ENCODE data around the gene CLPTM1. TPM values are rescaled to one million over a fixed set of nuclear protein-coding genes. Genes with fewer than 3 reads are reported as not detected.

The CLPTM1 gene
- total and polyA plus RNA-seq, 9 donors = 36.4 to 103 (median 81.6) TPM

- 85 to 94% (median 91%) methylated on average over 9 of the region's 9 CpGs for WGBS, 3 donors
- no peaks in the 10 kb centered on the region for H3K9me3 ChIP-seq
- no peak for DNase-seq
- no peak overlapping the region for H3K27ac ChIP-seq
- no peak overlapping the region for H3K4me3 ChIP-seq
- H3K27me3 ChIP-seq = no peaks in the 10 kb centered on the region
- intact Hi-C loops (cut with DNase I) = no loop called here
- TF ChIP-seq, protein P1, sequence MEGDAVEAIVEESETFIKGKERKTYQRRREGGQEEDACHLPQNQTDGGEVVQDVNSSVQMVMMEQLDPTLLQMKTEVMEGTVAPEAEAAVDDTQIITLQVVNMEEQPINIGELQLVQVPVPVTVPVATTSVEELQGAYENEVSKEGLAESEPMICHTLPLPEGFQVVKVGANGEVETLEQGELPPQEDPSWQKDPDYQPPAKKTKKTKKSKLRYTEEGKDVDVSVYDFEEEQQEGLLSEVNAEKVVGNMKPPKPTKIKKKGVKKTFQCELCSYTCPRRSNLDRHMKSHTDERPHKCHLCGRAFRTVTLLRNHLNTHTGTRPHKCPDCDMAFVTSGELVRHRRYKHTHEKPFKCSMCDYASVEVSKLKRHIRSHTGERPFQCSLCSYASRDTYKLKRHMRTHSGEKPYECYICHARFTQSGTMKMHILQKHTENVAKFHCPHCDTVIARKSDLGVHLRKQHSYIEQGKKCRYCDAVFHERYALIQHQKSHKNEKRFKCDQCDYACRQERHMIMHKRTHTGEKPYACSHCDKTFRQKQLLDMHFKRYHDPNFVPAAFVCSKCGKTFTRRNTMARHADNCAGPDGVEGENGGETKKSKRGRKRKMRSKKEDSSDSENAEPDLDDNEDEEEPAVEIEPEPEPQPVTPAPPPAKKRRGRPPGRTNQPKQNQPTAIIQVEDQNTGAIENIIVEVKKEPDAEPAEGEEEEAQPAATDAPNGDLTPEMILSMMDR (IDR thresholded peaks at IDR 0.05) = no peak
- TF ChIP-seq POLR2A (IDR thresholded peaks at IDR 0.05) (no peak), EP300 (IDR thresholded peaks at IDR 0.05) (no peak)
- H3K4me1 ChIP-seq (ENCODE audit: insufficient read depth) = no peaks in the 10 kb centered on the region
- no peaks in the 10 kb centered on the region for H3K36me3 ChIP-seq
Measured at GRCh38 chr19:45009625-45010255, 54.6 kb downstream of the CLPTM1 start.

DNA sequence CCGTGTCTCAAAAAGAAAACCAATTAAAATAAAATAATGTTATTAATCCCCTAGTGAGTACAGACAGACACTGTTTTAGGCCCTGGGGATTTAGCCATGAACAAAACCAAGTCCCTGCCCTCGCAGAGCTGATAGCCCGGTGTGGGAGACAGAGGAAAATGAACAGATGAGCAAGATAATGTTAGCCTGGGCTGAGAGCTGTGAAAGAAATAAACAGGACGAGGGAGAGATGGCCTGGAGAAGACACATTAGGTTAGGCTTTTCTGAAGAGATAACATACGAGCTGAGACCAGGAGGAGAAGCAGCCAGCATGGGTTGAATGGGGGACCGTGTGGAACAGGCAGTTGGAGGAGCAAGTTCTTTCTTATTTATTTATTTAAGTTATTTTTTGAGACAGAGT lies 55.1 kb downstream of the CLPTM1 start:
- no peak for TF ChIP-seq EP300 (IDR thresholded peaks at IDR 0.05)
- TF ChIP-seq, protein P1 (IDR thresholded peaks at IDR 0.05) = no peak
- Histone ChIP-seq H3K27me3 (no peaks in the 10 kb centered on the region), H3K27ac (no peak overlapping the region), H3K9me3 (no peaks in the 10 kb centered on the region), H3K36me3 (no peaks in the 10 kb centered on the region), H3K4me3 (no peak overlapping the region), H3K4me1 (ENCODE audit: insufficient read depth) (no peaks in the 10 kb centered on the region)
- WGBS, 3 donors = 51 to 61% (median 54%) methylated on average over 6 of the region's 6 CpGs
- DNase-seq = no peak
- intact Hi-C loops (cut with DNase I) = no loop called here

DNA sequence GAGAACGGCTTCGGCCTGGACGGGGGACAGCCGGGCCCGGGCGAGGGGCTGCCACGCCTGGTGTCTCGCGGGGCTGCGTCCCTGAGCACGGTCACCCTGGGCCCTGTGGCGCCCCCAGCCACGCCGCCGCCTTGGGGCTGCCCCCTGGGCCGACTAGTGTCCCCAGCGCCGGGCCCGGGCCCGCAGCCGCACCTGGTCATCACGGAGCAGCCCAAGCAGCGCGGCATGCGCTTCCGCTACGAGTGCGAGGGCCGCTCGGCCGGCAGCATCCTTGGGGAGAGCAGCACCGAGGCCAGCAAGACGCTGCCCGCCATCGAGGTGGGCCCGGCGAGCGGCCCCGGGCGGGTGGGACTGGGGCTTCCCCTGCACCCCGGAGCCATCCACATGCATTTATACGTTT lies 56.8 kb downstream of the CLPTM1 start:
- WGBS, 3 donors = 95% methylated on average over 35 to 42 of the region's 42 CpGs
- TF ChIP-seq POLR2A (IDR thresholded peaks at IDR 0.05) = no peak

DNA sequence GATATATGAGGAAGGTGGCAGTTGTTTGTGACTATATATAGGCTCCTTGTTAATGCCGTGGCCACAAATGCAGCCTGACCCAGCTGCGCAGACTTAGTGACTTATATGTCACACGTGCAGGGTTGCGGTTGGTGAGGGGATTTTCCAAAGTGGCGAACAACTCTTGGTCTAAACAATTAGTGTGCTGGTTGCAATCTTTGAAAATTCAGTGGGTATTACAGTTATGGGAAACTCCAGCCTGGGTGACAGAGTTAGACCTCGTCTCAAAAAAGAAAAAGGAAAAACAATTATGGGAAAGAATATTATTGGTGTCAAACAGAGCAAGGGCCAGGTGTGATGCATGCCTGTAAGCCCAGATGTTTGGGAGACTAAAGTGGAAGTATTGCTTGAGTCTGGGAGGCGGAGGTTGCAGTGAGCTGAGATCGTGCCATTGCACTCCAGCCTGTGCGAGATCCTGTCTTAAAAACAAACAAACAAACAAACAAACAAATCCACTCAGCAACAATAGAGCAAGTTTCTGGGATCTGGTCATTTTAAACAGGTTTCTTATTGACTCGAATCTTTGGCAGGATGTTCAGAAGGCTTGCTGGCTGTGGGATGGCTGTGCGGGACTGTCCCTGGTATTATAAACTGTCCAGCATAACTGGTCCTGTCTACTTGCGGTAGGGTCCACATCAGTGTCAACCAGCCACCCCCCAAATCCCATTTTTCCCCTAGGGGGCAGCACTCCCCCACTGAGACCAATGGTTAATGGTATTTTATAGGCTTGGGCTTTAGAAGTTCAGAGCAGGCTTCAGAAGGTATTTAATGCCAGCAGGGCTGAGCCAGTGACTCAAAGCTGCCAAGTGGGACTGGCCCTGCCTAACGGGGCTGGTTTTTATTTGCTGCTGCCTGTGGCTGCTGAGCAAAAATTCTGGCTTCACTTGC lies 61.5 kb downstream of the CLPTM1 start:
- DNase-seq = peak in 4 of 5 donors; percentile 47 to 62 (median 53)
- WGBS, 3 donors = 59 to 60% (median 59%) methylated on average over 13 of the region's 13 CpGs
- Histone ChIP-seq H3K4me1 (ENCODE audit: insufficient read depth) (no peaks in the 10 kb centered on the region), H3K36me3 (no peaks in the 10 kb centered on the region), H3K4me3 (no peak overlapping the region), H3K27ac (no peak overlapping the region), H3K27me3 (no peaks in the 10 kb centered on the region), H3K9me3 (no peaks in the 10 kb centered on the region)
- intact Hi-C loops (cut with DNase I) = no loop called here
- no peak for TF ChIP-seq EP300 (IDR thresholded peaks at IDR 0.05)
- TF ChIP-seq, protein P1 (IDR thresholded peaks at IDR 0.05) = peak in 1 of 3 donors; percentile 30

More for the DNA sequence above, 56.8 kb downstream of the CLPTM1 start:
- no peak for DNase-seq
- H3K9me3 ChIP-seq = no peaks in the 10 kb centered on the region
- no peaks in the 10 kb centered on the region for H3K27me3 ChIP-seq
- no peaks in the 10 kb centered on the region for H3K4me1 ChIP-seq (ENCODE audit: insufficient read depth)
- no peak overlapping the region for H3K27ac ChIP-seq
- intact Hi-C loops (cut with DNase I) = no loop called here
- H3K4me3 ChIP-seq = no peak overlapping the region
- no peaks in the 10 kb centered on the region for H3K36me3 ChIP-seq

DNA sequence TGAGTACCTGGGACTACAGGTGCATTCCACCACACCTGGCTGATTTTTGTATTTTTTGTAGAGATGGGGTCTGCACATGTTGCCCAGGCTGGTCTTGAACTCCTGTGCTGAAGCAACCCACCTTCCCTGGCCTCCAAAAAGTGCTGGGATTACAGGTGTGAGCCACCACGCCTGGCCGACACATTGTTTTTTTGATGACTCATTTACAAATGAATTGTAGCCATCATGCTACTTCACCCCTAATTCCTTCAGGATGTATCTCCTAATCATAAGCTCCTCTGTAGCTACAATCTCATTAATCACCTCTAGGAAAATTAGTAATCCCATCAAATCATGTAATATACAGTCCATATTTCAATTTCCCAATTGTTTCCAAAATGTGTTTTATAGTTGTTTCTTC lies 64.0 kb downstream of the CLPTM1 start:
- Histone ChIP-seq H3K36me3 (no peaks in the 10 kb centered on the region), H3K9me3 (no peaks in the 10 kb centered on the region), H3K4me3 (no peak overlapping the region), H3K4me1 (ENCODE audit: insufficient read depth) (no peaks in the 10 kb centered on the region), H3K27ac (no peak overlapping the region), H3K27me3 (no peaks in the 10 kb centered on the region)
- no peak for DNase-seq
- TF ChIP-seq POLR2A (IDR thresholded peaks at IDR 0.05) (no peak), EP300 (IDR thresholded peaks at IDR 0.05) (no peak)
- TF ChIP-seq, protein P1 (IDR thresholded peaks at IDR 0.05) = no peak
- intact Hi-C loops (cut with DNase I) = no loop called here
- 84 to 92% (median 90%) methylated on average over 2 of the region's 2 CpGs for WGBS, 3 donors

Data from ovary (tissue), 9 donors.